ENCODE measurements around the gene SPOCK2.

Gene SPOCK2

GRCh38 chr10:72126872-72127232 is 38.5 kb upstream of the SPOCK2 start:
- TF ChIP-seq, protein P1, sequence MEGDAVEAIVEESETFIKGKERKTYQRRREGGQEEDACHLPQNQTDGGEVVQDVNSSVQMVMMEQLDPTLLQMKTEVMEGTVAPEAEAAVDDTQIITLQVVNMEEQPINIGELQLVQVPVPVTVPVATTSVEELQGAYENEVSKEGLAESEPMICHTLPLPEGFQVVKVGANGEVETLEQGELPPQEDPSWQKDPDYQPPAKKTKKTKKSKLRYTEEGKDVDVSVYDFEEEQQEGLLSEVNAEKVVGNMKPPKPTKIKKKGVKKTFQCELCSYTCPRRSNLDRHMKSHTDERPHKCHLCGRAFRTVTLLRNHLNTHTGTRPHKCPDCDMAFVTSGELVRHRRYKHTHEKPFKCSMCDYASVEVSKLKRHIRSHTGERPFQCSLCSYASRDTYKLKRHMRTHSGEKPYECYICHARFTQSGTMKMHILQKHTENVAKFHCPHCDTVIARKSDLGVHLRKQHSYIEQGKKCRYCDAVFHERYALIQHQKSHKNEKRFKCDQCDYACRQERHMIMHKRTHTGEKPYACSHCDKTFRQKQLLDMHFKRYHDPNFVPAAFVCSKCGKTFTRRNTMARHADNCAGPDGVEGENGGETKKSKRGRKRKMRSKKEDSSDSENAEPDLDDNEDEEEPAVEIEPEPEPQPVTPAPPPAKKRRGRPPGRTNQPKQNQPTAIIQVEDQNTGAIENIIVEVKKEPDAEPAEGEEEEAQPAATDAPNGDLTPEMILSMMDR (IDR thresholded peaks at IDR 0.05; ENCODE audit: low read length, missing control alignments) = no peak
- no peak for DNase-seq (ENCODE audit: low read depth)
- H3K4me3 ChIP-seq (replicated peaks; ENCODE audit: low read depth, low read length) = no peak overlapping the region

GRCh38 chr10:72126184-72126871 is 38.0 kb upstream of the SPOCK2 start:
- TF ChIP-seq, protein P1 (IDR thresholded peaks at IDR 0.05; ENCODE audit: low read length, missing control alignments) = peak; percentile 62
- no peak overlapping the region for H3K4me3 ChIP-seq (replicated peaks; ENCODE audit: low read depth, low read length)
- DNase-seq (ENCODE audit: low read depth) = peak; percentile 85

DNA sequence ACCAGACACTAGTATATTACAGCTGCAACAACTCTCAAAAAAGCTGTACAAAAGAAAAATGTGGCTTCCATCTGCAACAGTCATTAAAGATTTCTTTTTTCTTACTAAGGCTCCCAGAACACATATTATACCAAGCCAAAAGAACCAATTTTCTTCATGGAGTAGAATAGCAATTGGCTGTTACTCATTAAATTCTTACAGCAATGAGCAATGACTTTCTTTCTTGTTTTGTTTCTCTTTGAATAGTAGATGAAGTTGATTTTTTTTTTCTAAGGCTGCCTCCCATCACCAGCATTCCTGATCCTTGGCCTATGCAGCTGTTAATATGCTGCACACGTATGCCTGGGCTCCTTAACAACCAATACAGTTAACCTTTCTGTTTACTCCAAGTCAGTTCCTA is 36.6 kb upstream of the SPOCK2 start:
- TF ChIP-seq, protein P1 (IDR thresholded peaks at IDR 0.05; ENCODE audit: low read length, missing control alignments) = no peak
- DNase-seq (ENCODE audit: low read depth) = peak; percentile 11
- H3K4me3 ChIP-seq (replicated peaks; ENCODE audit: low read depth, low read length) = no peak overlapping the region

DNA sequence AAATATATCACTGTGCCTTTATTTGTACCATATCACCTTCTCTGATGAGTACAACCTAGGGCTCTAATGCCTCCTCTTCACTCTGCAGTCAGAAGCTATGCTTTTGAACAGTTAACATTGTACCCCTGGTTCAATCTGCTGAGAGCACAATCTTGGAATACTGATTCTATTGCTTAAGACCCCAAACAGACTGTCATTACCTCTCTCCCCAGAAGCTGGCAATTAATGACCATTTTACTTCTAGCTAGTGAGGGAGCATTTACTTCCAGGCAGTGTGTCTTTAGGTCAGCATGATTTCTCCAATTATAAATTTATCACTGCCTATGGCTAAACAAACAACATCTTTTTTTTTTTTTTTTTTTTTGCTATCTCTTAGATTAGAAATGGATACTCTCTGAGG is 36.0 kb upstream of the SPOCK2 start:
- TF ChIP-seq, protein P1 (IDR thresholded peaks at IDR 0.05; ENCODE audit: low read length, missing control alignments) = no peak
- no peak for DNase-seq (ENCODE audit: low read depth)
- no peak overlapping the region for H3K4me3 ChIP-seq (replicated peaks; ENCODE audit: low read depth, low read length)

- TF ChIP-seq, protein P1 (IDR thresholded peaks at IDR 0.05; ENCODE audit: low read length, missing control alignments) = no peak
- H3K4me3 ChIP-seq (replicated peaks; ENCODE audit: low read depth, low read length) = no peak overlapping the region
- DNase-seq (ENCODE audit: low read depth) = no peak
Measured at GRCh38 chr10:72123616-72124015, 35.3 kb upstream of the SPOCK2 start.

- H3K4me3 ChIP-seq (replicated peaks; ENCODE audit: low read depth, low read length) = no peak overlapping the region
- TF ChIP-seq, protein P1 (IDR thresholded peaks at IDR 0.05; ENCODE audit: low read length, missing control alignments) = no peak
- no peak for DNase-seq (ENCODE audit: low read depth)
Measured at GRCh38 chr10:72122221-72122620, 33.9 kb upstream of the SPOCK2 start.

DNA sequence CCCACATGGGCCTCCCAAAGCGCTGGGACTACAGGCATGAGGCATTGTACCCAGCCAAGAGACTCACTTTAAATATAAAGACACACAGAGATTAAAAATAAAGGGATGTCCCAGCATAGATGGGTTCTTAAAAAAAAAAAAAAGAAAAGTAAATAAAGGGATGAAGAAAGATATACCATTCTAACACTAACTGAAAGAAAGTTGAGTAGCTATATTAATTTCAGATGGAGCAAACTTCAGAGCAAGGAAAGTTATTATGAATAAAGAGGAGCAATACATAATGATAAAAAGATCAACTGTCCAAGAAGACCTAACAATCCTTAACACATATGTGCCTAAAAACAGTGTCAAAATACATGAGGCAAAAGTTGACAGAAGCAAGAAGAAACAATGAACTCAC is 33.0 kb upstream of the SPOCK2 start:
- DNase-seq (ENCODE audit: low read depth) = no peak
- no peak overlapping the region for H3K4me3 ChIP-seq (replicated peaks; ENCODE audit: low read depth, low read length)
- TF ChIP-seq, protein P1 (IDR thresholded peaks at IDR 0.05; ENCODE audit: low read length, missing control alignments) = no peak

Data from fibroblast of pulmonary artery (primary cell).